Measurements from ENCODE around the gene PLCB1. TPM values are rescaled to one million over a fixed set of nuclear protein-coding genes. Genes with fewer than 3 reads are reported as not detected.

PLCB1 gene
- total and polyA plus RNA-seq, 2 experiments from 2014 or later = 6.7 to 20.5 TPM

DNA sequence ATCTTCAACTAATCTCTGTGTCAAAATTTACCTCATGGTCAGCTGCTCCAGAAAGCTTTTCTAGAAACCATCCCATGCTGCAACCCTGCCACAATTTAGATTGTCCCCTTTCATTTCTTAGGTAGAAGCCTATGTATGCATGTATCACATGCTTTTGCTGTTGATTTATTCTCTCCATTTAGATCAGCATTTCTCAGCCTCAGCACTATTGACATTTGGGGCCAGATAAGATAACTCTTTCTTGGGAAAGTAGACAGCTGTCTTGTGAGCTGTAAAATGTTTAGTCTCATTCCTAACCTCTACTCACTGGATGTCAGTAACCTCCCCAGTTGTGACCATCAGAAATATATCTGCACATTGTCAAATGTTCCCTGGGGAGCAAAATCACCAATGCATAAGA, 99.0 kb downstream of the PLCB1 start:
- peaks cover 4% of the 10 kb centered on the region for H3K4me1 ChIP-seq (ENCODE audit: insufficient read depth)
- no peaks in the 10 kb centered on the region for H4K20me1 ChIP-seq (ENCODE audit: insufficient read depth, poor library complexity, severe bottlenecking)
- no peaks in the 10 kb centered on the region for H3K79me2 ChIP-seq
- H3K27me3 ChIP-seq = no peaks in the 10 kb centered on the region
- no peaks in the 10 kb centered on the region for H3K36me3 ChIP-seq (replicated peaks; ENCODE audit: insufficient read depth, low read depth)
- no peak overlapping the region for H2AFZ ChIP-seq
- H3K9me2 ChIP-seq (replicated peaks; ENCODE audit: insufficient read depth) = no peaks in the 10 kb centered on the region
- H3K9me3 ChIP-seq (ENCODE audit: low read depth) = no peaks in the 10 kb centered on the region
- TF ChIP-seq EZH2phosphoT487 (IDR thresholded peaks at IDR 0.05; ENCODE audit: low read depth, severe bottlenecking, unreplicated experiment) (no peak), CTCF (IDR thresholded peaks at IDR 0.05; ENCODE audit: poor library complexity) (no peak), EZH2 (IDR thresholded peaks at IDR 0.05; ENCODE audit: borderline replicate concordance) (no peak)
- no peak overlapping the region for H3K4me2 ChIP-seq
- no peak overlapping the region for H3K4me3 ChIP-seq
- no peak for DNase-seq (ENCODE audit: low spot score)
- H3K27ac ChIP-seq = no peak overlapping the region

- no peak overlapping the region for H2AFZ ChIP-seq
- H3K9me3 ChIP-seq (ENCODE audit: low read depth) = no peaks in the 10 kb centered on the region
- peaks cover 4% of the 10 kb centered on the region for H3K4me1 ChIP-seq (ENCODE audit: insufficient read depth)
- H4K20me1 ChIP-seq (ENCODE audit: insufficient read depth, poor library complexity, severe bottlenecking) = no peaks in the 10 kb centered on the region
- H3K79me2 ChIP-seq = no peaks in the 10 kb centered on the region
- no peak overlapping the region for H3K4me2 ChIP-seq
- H3K27me3 ChIP-seq = no peaks in the 10 kb centered on the region
- DNase-seq (ENCODE audit: low spot score) = no peak
- no peak overlapping the region for H3K27ac ChIP-seq
- H3K4me3 ChIP-seq = no peak overlapping the region
- H3K9me2 ChIP-seq (replicated peaks; ENCODE audit: insufficient read depth) = no peaks in the 10 kb centered on the region
- no peaks in the 10 kb centered on the region for H3K36me3 ChIP-seq (replicated peaks; ENCODE audit: insufficient read depth, low read depth)
- TF ChIP-seq CTCF (IDR thresholded peaks at IDR 0.05; ENCODE audit: poor library complexity) (no peak), EZH2 (IDR thresholded peaks at IDR 0.05; ENCODE audit: borderline replicate concordance) (no peak), EZH2phosphoT487 (IDR thresholded peaks at IDR 0.05; ENCODE audit: low read depth, severe bottlenecking, unreplicated experiment) (no peak)
- WGBS (ENCODE audit: low lambda C conversion rate, missing lambda C conversion rate) = 93% methylated on average over 3 of the region's 3 CpGs
Observed at GRCh38 chr20:8232332-8232731, 100.3 kb downstream of the PLCB1 start.

GRCh38 chr20:8234580-8234979, 102.5 kb downstream of the PLCB1 start:
- WGBS (ENCODE audit: low lambda C conversion rate, missing lambda C conversion rate) = 86% methylated on average over 2 of the region's 2 CpGs
- Histone ChIP-seq H3K4me2 (no peak overlapping the region), H2AFZ (no peak overlapping the region), H3K27ac (no peak overlapping the region), H3K4me3 (no peak overlapping the region), H3K4me1 (ENCODE audit: insufficient read depth) (peaks cover 4% of the 10 kb centered on the region), H3K9me3 (ENCODE audit: low read depth) (no peaks in the 10 kb centered on the region), H3K36me3 (replicated peaks; ENCODE audit: insufficient read depth, low read depth) (no peaks in the 10 kb centered on the region), H3K79me2 (no peaks in the 10 kb centered on the region), H4K20me1 (ENCODE audit: insufficient read depth, poor library complexity, severe bottlenecking) (no peaks in the 10 kb centered on the region), H3K9me2 (replicated peaks; ENCODE audit: insufficient read depth) (no peaks in the 10 kb centered on the region), H3K27me3 (no peaks in the 10 kb centered on the region)
- TF ChIP-seq EZH2 (IDR thresholded peaks at IDR 0.05; ENCODE audit: borderline replicate concordance) = no peak
- no peak for TF ChIP-seq CTCF (IDR thresholded peaks at IDR 0.05; ENCODE audit: poor library complexity)
- no peak for TF ChIP-seq EZH2phosphoT487 (IDR thresholded peaks at IDR 0.05; ENCODE audit: low read depth, severe bottlenecking, unreplicated experiment)
- no peak for DNase-seq (ENCODE audit: low spot score)

- WGBS (ENCODE audit: low lambda C conversion rate, missing lambda C conversion rate) = 90% methylated on average over 2 of the region's 2 CpGs
- Histone ChIP-seq H2AFZ (no peak overlapping the region), H3K36me3 (replicated peaks; ENCODE audit: insufficient read depth, low read depth) (no peaks in the 10 kb centered on the region), H3K27me3 (no peaks in the 10 kb centered on the region), H3K27ac (no peak overlapping the region), H4K20me1 (ENCODE audit: insufficient read depth, poor library complexity, severe bottlenecking) (no peaks in the 10 kb centered on the region), H3K4me1 (ENCODE audit: insufficient read depth) (peaks cover 4% of the 10 kb centered on the region), H3K4me3 (no peak overlapping the region), H3K79me2 (no peaks in the 10 kb centered on the region), H3K4me2 (no peak overlapping the region), H3K9me3 (ENCODE audit: low read depth) (no peaks in the 10 kb centered on the region), H3K9me2 (replicated peaks; ENCODE audit: insufficient read depth) (no peaks in the 10 kb centered on the region)
- no peak for DNase-seq (ENCODE audit: low spot score)
- TF ChIP-seq CTCF (IDR thresholded peaks at IDR 0.05; ENCODE audit: poor library complexity) (no peak), EZH2phosphoT487 (IDR thresholded peaks at IDR 0.05; ENCODE audit: low read depth, severe bottlenecking, unreplicated experiment) (no peak), EZH2 (IDR thresholded peaks at IDR 0.05; ENCODE audit: borderline replicate concordance) (no peak)
Observed at GRCh38 chr20:8242066-8242465, 110.0 kb downstream of the PLCB1 start.

Data from hepatocyte (in vitro differentiated cells).